ENCODE data around the gene YEATS4.

YEATS4 gene

DNA sequence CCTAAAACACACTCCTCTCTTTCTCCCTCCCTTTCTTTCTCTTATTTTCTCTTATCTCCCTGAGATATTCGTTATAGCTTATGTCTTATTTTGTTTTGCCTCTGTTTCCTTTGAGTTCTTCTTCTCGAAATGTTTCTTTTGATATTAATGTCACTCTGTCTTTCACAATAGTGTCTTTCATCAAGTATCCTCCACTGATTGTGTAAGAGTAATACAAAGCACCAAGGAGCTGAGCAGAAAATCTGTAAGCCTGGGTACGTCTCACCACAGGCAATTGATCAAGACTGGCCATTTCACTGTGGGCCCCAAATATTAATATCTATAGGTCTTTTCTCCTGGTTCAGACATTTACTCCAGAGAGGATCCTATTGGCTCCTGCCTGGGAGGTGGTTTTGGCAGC is 16.2 kb upstream of the YEATS4 start:
- H3K4me1 ChIP-seq (ENCODE audit: control insufficient read depth, insufficient read depth, low read length, poor library complexity, severe bottlenecking) = no peaks in the 10 kb centered on the region
- H3K36me3 ChIP-seq (ENCODE audit: control insufficient read depth, insufficient read depth, low read length) = no peaks in the 10 kb centered on the region
- no peaks in the 10 kb centered on the region for H3K9me3 ChIP-seq (ENCODE audit: control insufficient read depth, low read length)
- H3K27ac ChIP-seq (ENCODE audit: low read depth, low read length, severe bottlenecking) = no peak overlapping the region
- WGBS, 2 experiments (ENCODE audit: insufficient coverage in 2 of 2) = 80 to 100% methylated on average over 1 of the region's 3 CpGs
- no peak overlapping the region for H3K4me3 ChIP-seq (ENCODE audit: extremely low read depth, insufficient read depth, low read length, poor library complexity, severe bottlenecking)

DNA sequence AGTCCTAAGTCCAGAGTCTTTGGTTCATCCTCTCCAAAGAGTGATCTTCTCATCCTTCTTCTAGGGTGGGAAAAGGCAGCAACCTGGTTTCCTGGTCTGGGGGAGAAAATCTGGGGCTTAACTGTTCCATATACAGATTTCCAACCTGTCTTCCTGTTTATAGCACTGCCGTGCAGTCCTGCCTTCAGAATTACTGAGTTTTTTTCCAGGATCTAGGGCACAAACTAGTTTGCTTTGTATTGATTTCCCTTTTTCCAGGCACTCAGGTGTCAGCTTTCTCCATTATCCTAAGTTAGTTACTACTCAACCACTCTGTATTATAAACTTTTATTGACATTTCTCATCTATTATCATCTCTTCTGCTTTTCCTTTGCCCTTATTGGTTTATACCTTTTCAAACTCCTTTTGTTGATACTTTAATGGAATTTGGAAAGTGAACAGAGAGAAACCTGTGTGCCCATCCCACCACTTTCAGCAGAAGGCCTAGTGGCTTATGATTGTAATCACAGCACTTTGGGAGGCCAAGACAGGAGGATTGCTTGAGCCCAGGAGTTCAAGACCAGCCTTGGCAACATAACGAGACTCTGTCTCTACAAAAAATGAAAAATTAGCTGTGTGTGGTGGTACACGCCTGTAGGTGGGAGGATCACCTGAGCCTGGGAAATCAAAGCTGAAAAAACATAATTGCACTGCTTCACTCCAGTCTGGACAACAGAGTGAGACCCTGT is 15.5 kb upstream of the YEATS4 start:
- Histone ChIP-seq H3K4me1 (ENCODE audit: control insufficient read depth, insufficient read depth, low read length, poor library complexity, severe bottlenecking) (no peaks in the 10 kb centered on the region), H3K9me3 (ENCODE audit: control insufficient read depth, low read length) (no peaks in the 10 kb centered on the region), H3K27ac (ENCODE audit: low read depth, low read length, severe bottlenecking) (no peak overlapping the region), H3K36me3 (ENCODE audit: control insufficient read depth, insufficient read depth, low read length) (no peaks in the 10 kb centered on the region), H3K4me3 (ENCODE audit: extremely low read depth, insufficient read depth, low read length, poor library complexity, severe bottlenecking) (no peak overlapping the region)
- WGBS, 2 experiments (ENCODE audit: insufficient coverage in 2 of 2) = 72 to 92% methylated on average over 3 of the region's 3 CpGs

DNA sequence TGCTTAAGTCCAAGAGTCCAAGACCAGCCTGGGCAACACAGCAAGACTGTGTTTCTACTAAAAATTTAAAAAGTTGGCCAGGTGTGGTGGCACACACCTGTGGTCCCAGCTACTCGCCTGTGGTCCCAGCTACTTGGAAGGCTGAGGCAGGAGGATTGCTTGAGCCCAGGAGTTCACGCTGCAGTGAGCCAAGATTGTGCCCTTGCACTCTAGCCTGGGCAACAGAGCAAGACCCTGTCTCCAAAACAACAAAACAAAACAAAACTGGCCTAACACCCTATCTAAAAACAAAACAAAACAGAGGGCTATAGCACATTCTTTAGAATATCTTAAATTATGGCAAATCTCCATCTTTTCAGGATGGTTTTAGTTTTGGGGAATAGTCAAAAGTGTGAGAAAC is 14.5 kb upstream of the YEATS4 start:
- Histone ChIP-seq H3K36me3 (ENCODE audit: control insufficient read depth, insufficient read depth, low read length) (no peaks in the 10 kb centered on the region), H3K27ac (ENCODE audit: low read depth, low read length, severe bottlenecking) (no peak overlapping the region), H3K9me3 (ENCODE audit: control insufficient read depth, low read length) (no peaks in the 10 kb centered on the region), H3K4me3 (ENCODE audit: extremely low read depth, insufficient read depth, low read length, poor library complexity, severe bottlenecking) (no peak overlapping the region), H3K4me1 (ENCODE audit: control insufficient read depth, insufficient read depth, low read length, poor library complexity, severe bottlenecking) (no peaks in the 10 kb centered on the region)
- WGBS, 2 experiments (ENCODE audit: insufficient coverage in 2 of 2) = 67 to 94% methylated on average over 1 to 2 of the region's 2 CpGs

DNA sequence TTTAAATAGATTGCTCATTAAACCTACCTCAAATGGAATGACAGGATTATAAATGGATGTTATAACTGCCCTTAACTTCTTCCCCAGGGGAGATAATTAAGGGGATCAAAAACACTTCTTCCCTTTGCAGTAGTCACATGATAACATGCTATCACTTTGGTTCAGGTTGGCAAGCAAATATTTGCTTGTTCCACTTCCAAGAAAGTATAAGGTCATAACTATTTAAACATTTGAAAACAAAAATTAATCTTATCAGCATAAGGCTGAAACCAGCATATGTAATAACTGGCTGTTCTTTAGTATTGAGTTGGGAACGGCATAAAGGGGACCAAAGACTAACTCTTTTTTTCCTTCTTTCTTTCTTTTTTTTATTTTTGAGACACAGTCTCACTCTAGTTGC is 13.8 kb upstream of the YEATS4 start:
- H3K36me3 ChIP-seq (ENCODE audit: control insufficient read depth, insufficient read depth, low read length) = no peaks in the 10 kb centered on the region
- WGBS, 2 experiments (ENCODE audit: insufficient coverage in 2 of 2) = 100% methylated on average over 1 of the region's 1 CpG; no CpG with 5 or more reads in 1 of the 2 experiments
- no peak overlapping the region for H3K27ac ChIP-seq (ENCODE audit: low read depth, low read length, severe bottlenecking)

DNA sequence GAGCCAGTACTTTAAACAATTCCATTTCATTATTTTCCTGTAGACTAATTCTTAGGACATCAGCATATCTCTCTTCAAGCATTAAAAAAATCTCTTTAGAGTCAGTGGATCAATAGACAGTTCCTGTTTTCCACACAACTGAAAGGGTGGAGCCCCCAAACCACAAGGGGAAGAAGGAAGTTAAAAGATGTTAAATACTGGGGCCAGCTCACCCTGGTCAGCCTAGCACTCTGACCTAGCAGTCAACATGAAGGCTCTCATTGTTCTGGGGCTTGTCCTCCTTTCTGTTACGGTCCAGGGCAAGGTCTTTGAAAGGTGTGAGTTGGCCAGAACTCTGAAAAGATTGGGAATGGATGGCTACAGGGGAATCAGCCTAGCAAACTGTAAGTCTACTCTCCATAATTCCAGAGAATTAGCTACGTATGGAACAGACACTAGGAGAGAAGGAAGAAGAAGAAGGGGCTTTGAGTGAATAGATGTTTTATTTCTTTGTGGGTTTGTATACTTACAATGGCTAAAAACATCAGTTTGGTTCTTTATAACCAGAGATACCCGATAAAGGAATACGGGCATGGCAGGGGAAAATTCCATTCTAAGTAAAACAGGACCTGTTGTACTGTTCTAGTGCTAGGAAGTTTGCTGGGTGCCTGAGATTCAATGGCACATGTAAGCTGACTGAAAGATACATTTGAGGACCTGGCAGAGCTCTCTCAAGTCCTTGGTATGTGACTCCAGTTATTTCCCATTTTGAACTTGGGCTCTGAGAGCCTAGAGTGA is 11.2 kb upstream of the YEATS4 start, which contains the start of gene LYZ:
Gene LYZ (plus strand): TSS at position 220 of the 777 bp plus-strand sequence. CDS start 28 bp downstream, at position 248.
- 93 to 100% methylated on average over 2 of the region's 4 CpGs for WGBS, 2 experiments (ENCODE audit: insufficient coverage in 2 of 2)
- no peaks in the 10 kb centered on the region for H3K4me1 ChIP-seq (ENCODE audit: control insufficient read depth, insufficient read depth, low read length, poor library complexity, severe bottlenecking)

More for the DNA sequence above, 13.8 kb upstream of the YEATS4 start:
- Histone ChIP-seq H3K4me3 (ENCODE audit: extremely low read depth, insufficient read depth, low read length, poor library complexity, severe bottlenecking) (no peak overlapping the region), H3K9me3 (ENCODE audit: control insufficient read depth, low read length) (no peaks in the 10 kb centered on the region), H3K4me1 (ENCODE audit: control insufficient read depth, insufficient read depth, low read length, poor library complexity, severe bottlenecking) (no peaks in the 10 kb centered on the region)

DNA sequence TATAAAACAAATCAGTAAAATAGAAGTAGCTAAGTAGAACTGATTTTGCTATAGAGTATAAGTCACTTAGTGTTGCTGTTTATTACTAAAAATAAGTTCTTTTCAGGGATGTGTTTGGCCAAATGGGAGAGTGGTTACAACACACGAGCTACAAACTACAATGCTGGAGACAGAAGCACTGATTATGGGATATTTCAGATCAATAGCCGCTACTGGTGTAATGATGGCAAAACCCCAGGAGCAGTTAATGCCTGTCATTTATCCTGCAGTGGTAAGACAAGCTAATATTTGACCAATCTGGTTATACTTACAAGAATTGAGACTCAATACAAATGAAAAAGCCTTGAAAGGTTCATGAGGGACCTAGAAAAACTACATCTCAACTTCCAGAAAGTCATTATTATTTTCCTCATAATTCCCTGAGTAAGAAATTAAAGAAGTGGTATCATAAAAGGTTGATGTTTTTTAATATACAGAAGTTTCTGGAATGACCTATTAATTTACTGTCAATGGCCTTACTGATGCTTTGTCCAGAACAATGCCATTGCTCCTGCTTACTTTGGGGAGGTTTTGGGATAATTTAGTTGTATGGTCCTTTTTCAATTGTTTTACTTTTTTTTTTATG is 9.4 kb upstream of the YEATS4 start:
- no peak overlapping the region for H3K4me3 ChIP-seq (ENCODE audit: extremely low read depth, insufficient read depth, low read length, poor library complexity, severe bottlenecking)
- no peaks in the 10 kb centered on the region for H3K4me1 ChIP-seq (ENCODE audit: control insufficient read depth, insufficient read depth, low read length, poor library complexity, severe bottlenecking)
- H3K36me3 ChIP-seq (ENCODE audit: control insufficient read depth, insufficient read depth, low read length) = no peaks in the 10 kb centered on the region
- H3K27ac ChIP-seq (ENCODE audit: low read depth, low read length, severe bottlenecking) = no peak overlapping the region
- H3K9me3 ChIP-seq (ENCODE audit: control insufficient read depth, low read length) = no peaks in the 10 kb centered on the region
- 95 to 100% methylated on average over 2 of the region's 2 CpGs for WGBS, 2 experiments (ENCODE audit: insufficient coverage in 2 of 2)

More for the DNA sequence above, 11.2 kb upstream of the YEATS4 start, which contains the start of gene LYZ:
- Histone ChIP-seq H3K4me3 (ENCODE audit: extremely low read depth, insufficient read depth, low read length, poor library complexity, severe bottlenecking) (no peak within 1 kb of the TSS), H3K9me3 (ENCODE audit: control insufficient read depth, low read length) (no peaks in the 10 kb centered on the region), H3K36me3 (ENCODE audit: control insufficient read depth, insufficient read depth, low read length) (no peaks in the 10 kb centered on the region), H3K27ac (ENCODE audit: low read depth, low read length, severe bottlenecking) (no peak within 1 kb of the TSS)

DNA sequence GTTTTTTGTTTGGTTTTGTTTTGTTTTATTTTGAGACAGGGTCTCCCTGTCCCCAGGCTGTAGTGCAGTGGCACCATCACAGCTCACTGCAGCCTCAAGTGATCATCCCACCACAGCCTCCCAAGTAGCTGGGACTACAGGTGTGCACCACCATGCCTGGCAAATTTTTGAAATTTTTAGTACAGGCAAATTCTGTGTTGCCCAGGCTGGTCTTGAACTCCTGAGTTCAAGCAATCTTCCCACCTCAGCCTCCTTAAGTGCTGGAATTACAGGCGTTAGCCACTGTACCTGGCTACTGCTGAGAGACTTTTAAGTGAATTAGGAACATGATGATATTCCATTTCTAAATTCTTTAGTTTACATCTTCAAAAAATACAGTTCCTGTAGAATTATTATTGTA is 8.8 kb upstream of the YEATS4 start:
- no CpG with 5 or more reads among the region's 1 CpG for WGBS, 2 experiments (ENCODE audit: insufficient coverage in 2 of 2)
- no peak overlapping the region for H3K4me3 ChIP-seq (ENCODE audit: extremely low read depth, insufficient read depth, low read length, poor library complexity, severe bottlenecking)
- no peaks in the 10 kb centered on the region for H3K36me3 ChIP-seq (ENCODE audit: control insufficient read depth, insufficient read depth, low read length)
- no peaks in the 10 kb centered on the region for H3K9me3 ChIP-seq (ENCODE audit: control insufficient read depth, low read length)
- H3K27ac ChIP-seq (ENCODE audit: low read depth, low read length, severe bottlenecking) = no peak overlapping the region
- no peaks in the 10 kb centered on the region for H3K4me1 ChIP-seq (ENCODE audit: control insufficient read depth, insufficient read depth, low read length, poor library complexity, severe bottlenecking)

DNA sequence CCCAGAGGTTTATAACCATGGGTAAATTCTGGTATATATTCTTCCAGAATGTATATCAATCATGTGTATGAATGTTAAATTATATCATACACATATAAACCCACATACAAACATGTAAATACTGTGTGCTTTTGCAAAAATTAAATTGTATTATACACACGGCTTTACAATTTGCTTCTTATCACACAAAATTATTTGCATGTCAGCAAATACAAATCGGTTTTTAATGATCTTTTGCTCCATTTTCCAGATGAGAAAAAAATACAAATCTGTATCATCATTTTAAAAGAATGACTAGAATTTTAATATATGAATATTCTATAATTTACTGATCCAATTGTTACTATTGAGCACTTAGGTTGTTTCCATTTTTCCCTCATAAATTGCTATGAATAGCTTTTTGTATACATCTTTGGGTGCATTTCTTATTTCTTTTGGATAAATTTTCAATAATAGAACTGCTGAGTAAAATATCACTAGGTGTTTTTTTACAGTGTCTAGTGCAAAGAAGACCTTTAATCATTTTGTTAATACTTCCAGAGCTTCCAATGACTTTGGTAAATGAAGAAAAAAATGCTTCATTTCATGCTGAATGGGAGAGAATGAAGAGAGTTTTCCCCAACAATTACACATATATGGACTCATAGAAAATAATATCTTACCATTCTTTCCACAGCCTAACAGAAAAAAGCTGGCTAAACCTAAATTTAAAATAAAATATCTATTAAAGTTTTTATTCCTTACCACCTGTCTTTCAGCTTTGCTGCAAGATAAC is 7.9 kb upstream of the YEATS4 start:
- no peaks in the 10 kb centered on the region for H3K4me1 ChIP-seq (ENCODE audit: control insufficient read depth, insufficient read depth, low read length, poor library complexity, severe bottlenecking)
- H3K4me3 ChIP-seq (ENCODE audit: extremely low read depth, insufficient read depth, low read length, poor library complexity, severe bottlenecking) = no peak overlapping the region
- no CpG with 5 or more reads among the region's 2 CpGs for WGBS, 2 experiments (ENCODE audit: insufficient coverage in 2 of 2)

DNA sequence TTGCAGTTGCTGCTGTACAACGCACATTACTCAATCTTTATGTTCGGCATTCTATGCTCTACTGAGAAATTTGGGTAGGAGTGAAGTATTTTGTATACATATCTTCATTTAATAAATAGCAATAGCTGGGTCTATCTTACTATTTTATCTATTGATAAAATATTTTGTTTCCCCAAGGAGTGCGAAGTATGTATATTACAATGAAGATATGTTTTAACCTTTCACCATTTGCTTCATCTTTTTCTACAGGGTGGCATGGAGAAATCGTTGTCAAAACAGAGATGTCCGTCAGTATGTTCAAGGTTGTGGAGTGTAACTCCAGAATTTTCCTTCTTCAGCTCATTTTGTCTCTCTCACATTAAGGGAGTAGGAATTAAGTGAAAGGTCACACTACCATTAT is 6.6 kb upstream of the YEATS4 start:
- WGBS, 2 experiments (ENCODE audit: insufficient coverage in 2 of 2) = 100% methylated on average over 1 of the region's 5 CpGs; no CpG with 5 or more reads in 1 of the 2 experiments
- Histone ChIP-seq H3K4me3 (ENCODE audit: extremely low read depth, insufficient read depth, low read length, poor library complexity, severe bottlenecking) (no peak overlapping the region), H3K27ac (ENCODE audit: low read depth, low read length, severe bottlenecking) (no peak overlapping the region), H3K36me3 (ENCODE audit: control insufficient read depth, insufficient read depth, low read length) (no peaks in the 10 kb centered on the region), H3K4me1 (ENCODE audit: control insufficient read depth, insufficient read depth, low read length, poor library complexity, severe bottlenecking) (no peaks in the 10 kb centered on the region), H3K9me3 (ENCODE audit: control insufficient read depth, low read length) (no peaks in the 10 kb centered on the region)

More for the DNA sequence above, 7.9 kb upstream of the YEATS4 start:
- H3K36me3 ChIP-seq (ENCODE audit: control insufficient read depth, insufficient read depth, low read length) = no peaks in the 10 kb centered on the region
- H3K9me3 ChIP-seq (ENCODE audit: control insufficient read depth, low read length) = no peaks in the 10 kb centered on the region
- no peak overlapping the region for H3K27ac ChIP-seq (ENCODE audit: low read depth, low read length, severe bottlenecking)

DNA sequence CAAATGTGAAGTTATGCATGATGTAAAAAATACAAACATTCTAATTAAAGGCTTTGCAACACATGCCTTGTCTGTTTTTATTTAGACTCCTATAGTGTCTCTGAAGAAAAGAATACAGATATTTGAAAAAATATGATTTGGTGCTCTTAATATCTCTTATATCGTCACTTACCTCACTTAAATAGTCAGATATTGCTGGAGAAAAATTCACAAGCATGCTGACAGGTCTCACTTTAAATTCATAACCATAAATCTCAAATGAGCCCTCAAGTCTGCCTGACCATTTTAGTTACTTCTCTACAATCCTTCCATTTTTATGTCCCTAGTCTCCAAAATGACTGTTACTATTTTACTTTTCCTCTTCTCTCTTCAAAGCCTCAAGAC is 5.4 kb upstream of the YEATS4 start:
- H3K36me3 ChIP-seq (ENCODE audit: control insufficient read depth, insufficient read depth, low read length) = no peaks in the 10 kb centered on the region
- no peaks in the 10 kb centered on the region for H3K9me3 ChIP-seq (ENCODE audit: control insufficient read depth, low read length)
- no CpG with 5 or more reads among the region's 1 CpG for WGBS, 2 experiments (ENCODE audit: insufficient coverage in 2 of 2)
- no peak overlapping the region for H3K27ac ChIP-seq (ENCODE audit: low read depth, low read length, severe bottlenecking)
- no peak overlapping the region for H3K4me3 ChIP-seq (ENCODE audit: extremely low read depth, insufficient read depth, low read length, poor library complexity, severe bottlenecking)
- H3K4me1 ChIP-seq (ENCODE audit: control insufficient read depth, insufficient read depth, low read length, poor library complexity, severe bottlenecking) = no peaks in the 10 kb centered on the region
